Ishikawa (cell line): ENCODE measurements around the gene CARHSP1.

Experiments
- CEBPB ChIP-seq: IDR thresholded peaks from 2 replicates; pipeline ENCODE4 v1.6.1; 2012
- CREB1 ChIP-seq: IDR thresholded peaks from 2 replicates; pipeline ENCODE4 v1.6.1; 2012; ENCODE audit warnings: low read depth
- EGR1 ChIP-seq: IDR thresholded peaks from 2 replicates; pipeline ENCODE4 v1.6.1; 2012
- EP300 ChIP-seq: IDR thresholded peaks from 2 replicates; pipeline ENCODE4 v1.6.1; 2012; ENCODE audit warnings: borderline replicate concordance
- FOXM1 ChIP-seq: IDR thresholded peaks from 2 replicates; pipeline ENCODE4 v1.6.1; 2012; ENCODE audit warnings: low read depth, borderline replicate concordance
- MAX ChIP-seq: IDR thresholded peaks from 2 replicates; pipeline ENCODE4 v1.6.1; 2012
- NFIC ChIP-seq: IDR thresholded peaks from 2 replicates; pipeline ENCODE4 v1.6.1; 2012
- RAD21 ChIP-seq: IDR thresholded peaks from 2 replicates; pipeline ENCODE4 v1.6.1; 2012; ENCODE audit warnings: low read depth
- TAF1 ChIP-seq: IDR thresholded peaks from 2 replicates; pipeline ENCODE4 v1.6.1; 2012; ENCODE audit warnings: low read depth, mild to moderate bottlenecking
- TCF12 ChIP-seq: IDR thresholded peaks from 2 replicates; pipeline ENCODE4 v1.6.1; 2012; ENCODE audit warnings: low read depth
- TEAD4 ChIP-seq: IDR thresholded peaks from 2 replicates; pipeline ENCODE4 v1.6.1; 2012
- USF1 ChIP-seq: IDR thresholded peaks from 2 replicates; pipeline ENCODE4 v1.6.1; 2012
- YY1 ChIP-seq: IDR thresholded peaks from 2 replicates; pipeline ENCODE4 v1.6.1; 2012; ENCODE audit warnings: low read depth
- ZBTB7A ChIP-seq: IDR thresholded peaks from 2 replicates; pipeline ENCODE4 v1.6.1; 2012; ENCODE audit warnings: low read depth
- TF ChIP-seq, protein P1 (sequence below): IDR thresholded peaks from 2 replicates; pipeline ENCODE4 v1.6.1; 2012; ENCODE audit warnings: low read depth, mild to moderate bottlenecking

The CARHSP1 gene

DNA sequence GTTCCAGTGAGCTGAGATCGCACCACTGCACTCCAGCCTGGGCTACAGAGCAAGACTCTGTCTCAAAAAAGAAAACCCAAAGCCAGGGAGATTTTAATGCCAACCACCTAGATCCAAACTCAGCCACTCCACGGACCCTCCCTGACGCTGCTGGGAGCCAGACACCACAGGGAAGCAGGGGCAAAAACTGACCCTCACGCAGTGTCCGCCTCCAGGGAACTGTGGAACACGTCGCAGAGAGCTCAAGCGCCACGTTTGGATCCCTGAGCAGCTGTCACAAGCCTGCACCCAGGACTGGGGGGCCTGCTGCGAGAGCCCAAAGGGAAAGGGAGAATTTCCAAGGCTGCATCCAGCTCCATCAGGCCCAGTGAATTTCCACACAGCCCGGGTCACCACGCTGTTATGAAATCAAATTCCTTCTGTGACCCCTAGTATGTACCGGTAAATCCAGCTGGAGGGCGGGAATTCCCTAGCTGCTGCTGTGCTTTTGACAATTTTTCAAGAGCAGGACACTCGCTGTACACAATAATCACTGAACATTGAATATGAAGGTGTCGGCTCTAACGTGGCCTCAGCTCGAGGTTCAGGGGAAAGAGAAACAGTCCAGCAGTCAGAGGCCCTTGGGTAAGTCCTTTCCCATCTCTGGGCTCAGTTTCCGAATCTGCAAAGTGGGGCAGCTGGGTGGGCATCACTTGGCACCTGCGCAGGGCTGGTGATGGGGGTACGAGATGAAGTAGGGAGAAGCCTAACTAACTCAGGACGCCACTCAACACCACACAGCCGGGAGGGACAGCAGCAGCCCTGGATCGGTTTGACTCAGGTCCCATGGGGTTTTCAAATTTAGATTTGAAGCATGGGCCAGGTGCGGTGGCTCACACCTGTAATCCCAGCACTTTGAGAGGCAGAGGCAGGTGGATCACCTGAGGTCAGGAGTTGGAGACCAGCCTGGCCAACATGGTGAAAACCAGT lies 8.6 kb downstream of the CARHSP1 start:
- no peak for TF ChIP-seq RAD21
- no peak for TF ChIP-seq YY1
- no peak for TF ChIP-seq MAX
- TF ChIP-seq CEBPB = no peak
- no peak for TF ChIP-seq TEAD4
- TF ChIP-seq TCF12 = no peak
- no peak for TF ChIP-seq ZBTB7A
- no peak for TF ChIP-seq EP300
- no peak for TF ChIP-seq TAF1
- no peak for TF ChIP-seq NFIC
- TF ChIP-seq, protein P1, sequence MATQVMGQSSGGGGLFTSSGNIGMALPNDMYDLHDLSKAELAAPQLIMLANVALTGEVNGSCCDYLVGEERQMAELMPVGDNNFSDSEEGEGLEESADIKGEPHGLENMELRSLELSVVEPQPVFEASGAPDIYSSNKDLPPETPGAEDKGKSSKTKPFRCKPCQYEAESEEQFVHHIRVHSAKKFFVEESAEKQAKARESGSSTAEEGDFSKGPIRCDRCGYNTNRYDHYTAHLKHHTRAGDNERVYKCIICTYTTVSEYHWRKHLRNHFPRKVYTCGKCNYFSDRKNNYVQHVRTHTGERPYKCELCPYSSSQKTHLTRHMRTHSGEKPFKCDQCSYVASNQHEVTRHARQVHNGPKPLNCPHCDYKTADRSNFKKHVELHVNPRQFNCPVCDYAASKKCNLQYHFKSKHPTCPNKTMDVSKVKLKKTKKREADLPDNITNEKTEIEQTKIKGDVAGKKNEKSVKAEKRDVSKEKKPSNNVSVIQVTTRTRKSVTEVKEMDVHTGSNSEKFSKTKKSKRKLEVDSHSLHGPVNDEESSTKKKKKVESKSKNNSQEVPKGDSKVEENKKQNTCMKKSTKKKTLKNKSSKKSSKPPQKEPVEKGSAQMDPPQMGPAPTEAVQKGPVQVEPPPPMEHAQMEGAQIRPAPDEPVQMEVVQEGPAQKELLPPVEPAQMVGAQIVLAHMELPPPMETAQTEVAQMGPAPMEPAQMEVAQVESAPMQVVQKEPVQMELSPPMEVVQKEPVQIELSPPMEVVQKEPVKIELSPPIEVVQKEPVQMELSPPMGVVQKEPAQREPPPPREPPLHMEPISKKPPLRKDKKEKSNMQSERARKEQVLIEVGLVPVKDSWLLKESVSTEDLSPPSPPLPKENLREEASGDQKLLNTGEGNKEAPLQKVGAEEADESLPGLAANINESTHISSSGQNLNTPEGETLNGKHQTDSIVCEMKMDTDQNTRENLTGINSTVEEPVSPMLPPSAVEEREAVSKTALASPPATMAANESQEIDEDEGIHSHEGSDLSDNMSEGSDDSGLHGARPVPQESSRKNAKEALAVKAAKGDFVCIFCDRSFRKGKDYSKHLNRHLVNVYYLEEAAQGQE = no peak
- no peak for TF ChIP-seq USF1
- no peak for TF ChIP-seq CREB1
- TF ChIP-seq FOXM1 = no peak
- TF ChIP-seq EGR1 = no peak

DNA sequence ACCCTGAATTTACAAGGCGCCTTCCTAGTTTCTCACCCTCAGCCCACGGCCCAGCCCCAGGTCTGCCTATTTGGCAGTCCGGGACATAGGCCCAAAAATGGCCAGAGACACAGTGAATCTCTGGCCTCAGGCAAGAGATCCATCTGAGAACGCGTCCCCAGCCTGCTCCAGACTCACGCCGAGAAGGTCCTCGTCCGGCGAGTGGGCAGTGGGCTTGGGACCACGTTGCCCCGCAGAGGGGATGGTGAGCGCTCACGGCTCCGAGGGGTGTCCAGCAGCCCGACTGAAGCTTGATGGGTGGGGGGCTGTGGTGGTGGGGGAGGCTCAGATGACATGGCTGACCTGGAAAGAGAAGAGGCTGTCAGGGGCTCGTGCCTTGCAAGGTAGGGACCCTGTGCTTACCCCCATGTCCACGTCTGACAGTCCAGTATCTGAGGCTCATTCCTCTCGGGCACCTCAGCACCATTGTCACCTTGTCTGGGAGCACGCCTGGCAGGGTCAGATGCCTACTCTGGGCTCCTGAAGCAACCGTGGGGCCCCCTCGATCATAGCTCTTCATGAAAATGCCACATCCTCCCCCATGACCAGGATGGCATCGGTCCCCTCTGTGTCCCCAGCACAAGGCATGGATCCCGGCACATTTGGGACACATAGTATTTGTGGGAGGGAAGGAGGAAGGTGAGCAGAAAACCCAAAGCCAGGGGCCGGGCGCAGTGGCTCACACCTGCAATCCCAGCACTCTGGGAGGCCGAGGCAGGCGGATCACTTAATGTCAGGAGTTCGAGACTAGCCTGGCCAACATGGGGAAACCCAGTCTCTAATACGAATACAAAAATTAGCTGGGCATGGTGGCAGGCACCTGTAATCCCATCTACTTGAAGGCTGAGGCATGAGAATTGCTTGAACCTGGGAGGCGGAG lies 9.6 kb downstream of the CARHSP1 start:
- TF ChIP-seq YY1 (no peak), EP300 (no peak), FOXM1 (no peak), TAF1 (no peak), CEBPB (no peak), MAX (no peak), TEAD4 (no peak), RAD21 (no peak), USF1 (no peak), ZBTB7A (no peak)

- TF ChIP-seq YY1 (no peak), CREB1 (no peak), EGR1 (no peak), TCF12 (no peak), FOXM1 (no peak), ZBTB7A (no peak), NFIC (no peak), TEAD4 (no peak), USF1 (no peak)
Measured at GRCh38 chr16:8855972-8856371, 12.8 kb downstream of the CARHSP1 start.

GRCh38 chr16:8855051-8855786 lies 13.6 kb downstream of the CARHSP1 start:
- no peak for TF ChIP-seq CREB1

DNA sequence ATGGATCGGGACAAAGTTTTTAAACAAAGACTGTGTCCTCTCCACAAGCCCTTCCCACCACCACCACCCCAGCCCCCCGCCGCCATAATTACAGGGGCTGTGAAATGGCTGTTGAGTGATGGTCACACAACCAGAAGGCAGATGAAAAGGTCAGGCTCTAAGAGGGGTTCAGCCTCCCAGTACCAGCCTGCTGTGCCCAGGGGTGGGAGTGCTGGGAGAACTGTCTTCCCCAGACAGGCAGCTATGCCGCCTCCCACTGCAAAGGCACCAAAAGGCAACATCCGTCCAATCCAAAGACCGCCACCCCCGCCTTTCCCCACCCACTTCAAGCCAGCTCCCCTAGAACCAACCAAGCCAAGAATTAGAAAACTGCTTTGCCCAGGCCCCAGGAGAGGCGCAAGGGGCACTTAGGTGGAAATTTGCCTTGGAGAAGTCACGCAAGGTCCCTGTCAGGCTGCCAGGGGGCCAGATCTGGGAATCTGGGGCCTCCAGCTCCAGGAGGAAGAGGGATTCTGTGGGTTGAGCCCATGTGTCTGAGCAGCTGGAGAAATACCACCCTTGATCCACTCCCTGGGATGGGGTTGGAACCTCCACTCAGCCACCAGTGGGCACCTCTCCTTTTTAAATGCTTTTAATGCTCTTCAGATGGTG lies 14.4 kb downstream of the CARHSP1 start:
- TF ChIP-seq MAX (no peak), RAD21 (no peak), YY1 (no peak), ZBTB7A (no peak), EGR1 (no peak), CEBPB (no peak), TEAD4 (no peak), TAF1 (no peak), TCF12 (no peak), EP300 (no peak)

- no peak for TF ChIP-seq TCF12
- no peak for TF ChIP-seq TAF1
- no peak for TF ChIP-seq CREB1
- TF ChIP-seq ZBTB7A = no peak
- TF ChIP-seq YY1 = no peak
Measured at GRCh38 chr16:8853611-8854010, 15.2 kb downstream of the CARHSP1 start.
